H9 (cell line): ENCODE data around the gene ADORA1. TPM values are rescaled to one million over a fixed set of nuclear protein-coding genes. Genes with fewer than 3 reads are reported as not detected.
A peak's percentile ranks its signal among the peaks of the same experiment; 100 is the strongest.

Experiments
- DNase-seq: peaks from one replicate; pipeline ENCODE4 v3.0.0-alpha.2; 2017
- H2AFZ ChIP-seq: one replicate; pipeline ENCODE4 v1.6.1; 2013; ENCODE audit warnings: mild to moderate bottlenecking, low read length, control low read depth, moderate library complexity
- H2AK5ac ChIP-seq: 2 replicates; pipeline ENCODE4 v1.6.1; 2013; ENCODE audit warnings: low read length, control low read depth, mixed read lengths; ENCODE audit not compliant: insufficient read length
- H2BK120ac ChIP-seq: one replicate; pipeline ENCODE4 v1.6.1; 2013; ENCODE audit warnings: low read depth, mild to moderate bottlenecking, low read length, control low read depth, inconsistent platforms; ENCODE audit not compliant: poor library complexity, severe bottlenecking
- H2BK12ac ChIP-seq: 2 replicates; pipeline ENCODE4 v1.6.1; 2013; ENCODE audit warnings: low read length, control low read depth, mixed read lengths, low read depth; ENCODE audit not compliant: insufficient read length
- H2BK15ac ChIP-seq: 2 replicates; pipeline ENCODE4 v1.6.1; 2013; ENCODE audit warnings: low read depth, low read length, control low read depth
- H2BK20ac ChIP-seq: one replicate; pipeline ENCODE4 v1.6.1; 2013; ENCODE audit warnings: low read depth, mild to moderate bottlenecking, low read length, control low read depth, inconsistent platforms; ENCODE audit not compliant: poor library complexity, severe bottlenecking
- H2BK5ac ChIP-seq: 2 replicates; pipeline ENCODE4 v1.6.1; 2013; ENCODE audit warnings: low read length, control low read depth, mixed read lengths; ENCODE audit not compliant: insufficient read length
- H3K14ac ChIP-seq: 2 replicates; pipeline ENCODE4 v1.6.1; 2013; ENCODE audit warnings: low read length, control low read depth; ENCODE audit not compliant: insufficient read depth
- H3K18ac ChIP-seq: 2 replicates; pipeline ENCODE4 v1.6.1; 2013; ENCODE audit warnings: low read depth, mild to moderate bottlenecking, mixed read lengths, low read length, control low read depth; ENCODE audit not compliant: insufficient read length
- H3K23ac ChIP-seq: 2 replicates; pipeline ENCODE4 v1.6.1; 2013; ENCODE audit warnings: low read length, control low read depth, mixed read lengths, low read depth; ENCODE audit not compliant: insufficient read length
- H3K23me2 ChIP-seq: 2 replicates; pipeline ENCODE4 v1.6.1; 2013; ENCODE audit warnings: low read depth, mild to moderate bottlenecking, mixed read lengths, low read length, control low read depth; ENCODE audit not compliant: insufficient read length, poor library complexity, severe bottlenecking
- H3K27ac ChIP-seq: 2 replicates; pipeline ENCODE4 v1.5.1; 2013; ENCODE audit warnings: low read length, control low read depth, mixed read lengths, low read depth; ENCODE audit not compliant: insufficient read length
- H3K27me3 ChIP-seq: 2 replicates; pipeline ENCODE4 v1.6.1; 2013; ENCODE audit warnings: low read length, control low read depth, inconsistent platforms; ENCODE audit not compliant: insufficient read depth
- H3K4ac ChIP-seq: 2 replicates; pipeline ENCODE4 v1.6.1; 2013; ENCODE audit warnings: low read depth, mild to moderate bottlenecking, control low read depth, inconsistent platforms, low read length, moderate library complexity
- H3K4me1 ChIP-seq: 2 replicates; pipeline ENCODE4 v1.6.1; 2013; ENCODE audit warnings: low read length, control low read depth, inconsistent platforms; ENCODE audit not compliant: insufficient read depth
- H3K4me2 ChIP-seq: 2 replicates; pipeline ENCODE4 v1.6.1; 2013; ENCODE audit warnings: low read length, control low read depth, mixed read lengths; ENCODE audit not compliant: insufficient read length, insufficient read depth
- H3K56ac ChIP-seq: 2 replicates; pipeline ENCODE4 v1.6.1; 2013; ENCODE audit warnings: low read depth, mild to moderate bottlenecking, mixed read lengths, low read length, control low read depth; ENCODE audit not compliant: insufficient read length
- H3K79me1 ChIP-seq: 2 replicates; pipeline ENCODE4 v1.6.1; 2013; ENCODE audit warnings: low read depth, mild to moderate bottlenecking, moderate library complexity, low read length, control low read depth, inconsistent platforms; ENCODE audit not compliant: insufficient read depth, poor library complexity, severe bottlenecking
- H3K79me2 ChIP-seq: 2 replicates; pipeline ENCODE4 v1.6.1; 2013; ENCODE audit warnings: low read length, control low read depth, inconsistent platforms; ENCODE audit not compliant: insufficient read depth
- H3K9ac ChIP-seq: 2 replicates; pipeline ENCODE4 v1.6.1; 2013; ENCODE audit warnings: low read length, control low read depth, mixed read lengths; ENCODE audit not compliant: insufficient read length; ENCODE audit errors: extremely low read depth
- H3K9me3 ChIP-seq: one replicate; pipeline ENCODE4 v1.6.1; 2013; ENCODE audit warnings: low read depth, low read length, inconsistent platforms; ENCODE audit not compliant: control insufficient read depth
- H3T11ph ChIP-seq: one replicate; pipeline ENCODE4 v1.6.1; 2013; ENCODE audit warnings: mild to moderate bottlenecking, low read length, control low read depth, inconsistent platforms
- H4K20me1 ChIP-seq: one replicate; pipeline ENCODE4 v1.6.1; 2013; ENCODE audit not compliant: control insufficient read depth, insufficient read length, insufficient read depth
- H4K5ac ChIP-seq: 2 replicates; pipeline ENCODE4 v1.6.1; 2013; ENCODE audit warnings: low read depth, mild to moderate bottlenecking, mixed read lengths, low read length, control low read depth; ENCODE audit not compliant: insufficient read length
- H4K8ac ChIP-seq: replicated peaks from 2 replicates; pipeline ENCODE4 v1.6.1; 2013; ENCODE audit warnings: low read length, control low read depth, mixed read lengths, low read depth; ENCODE audit not compliant: insufficient read length
- H4K91ac ChIP-seq: 2 replicates; pipeline ENCODE4 v1.6.1; 2013; ENCODE audit warnings: low read depth, mild to moderate bottlenecking, moderate library complexity, mixed read lengths, low read length, control low read depth; ENCODE audit not compliant: insufficient read length
- H3K27ac Mint-ChIP-seq, 3 experiments: 2 replicates in 2 of 3; 3 replicates in 1 of 3; pipeline ENCODE4 v1.8.0; 2020 to 2021; ENCODE audit warnings: mixed read lengths in 3 of 3, mild to moderate bottlenecking in 1 of 3, moderate library complexity in 1 of 3
- H3K27me3 Mint-ChIP-seq: 2 replicates; pipeline ENCODE4 v1.8.0; 2021; ENCODE audit warnings: low read depth, mild to moderate bottlenecking, moderate library complexity, mixed read lengths
- H3K36me3 Mint-ChIP-seq, 3 experiments: 2 replicates in 2 of 3; 3 replicates in 1 of 3; pipeline ENCODE4 v1.8.0; 2020 to 2021; ENCODE audit warnings: low read depth in 3 of 3, mixed read lengths in 3 of 3; ENCODE audit not compliant: insufficient read depth in 1 of 3
- H3K4me1 Mint-ChIP-seq, 2 experiments: 2 replicates each; pipeline ENCODE4 v1.8.0; 2020; ENCODE audit warnings: mixed read lengths in 2 of 2
- H3K4me3 Mint-ChIP-seq, 2 experiments: 2 replicates in 1 of 2; 3 replicates in 1 of 2; pipeline ENCODE4 v1.8.0; 2020 to 2021; ENCODE audit warnings: mild to moderate bottlenecking in 2 of 2, mixed read lengths in 2 of 2, moderate library complexity in 1 of 2
- H3K9me3 Mint-ChIP-seq, 2 experiments: 2 replicates in 1 of 2; 3 replicates in 1 of 2; pipeline ENCODE4 v1.8.0; 2020; ENCODE audit warnings: mild to moderate bottlenecking in 2 of 2, mixed read lengths in 2 of 2, moderate library complexity in 1 of 2
- WGBS: extraction: QIAGEN DNeasy Blood & Tissue Kit; methylation state at CpG from one replicate; pipeline ENCODE4 v1.1.7; 2013; ENCODE audit warnings: missing lambda C conversion rate, low lambda C conversion rate, mixed read lengths; ENCODE audit not compliant: insufficient read length; ENCODE audit errors: extremely low coverage; 5-methylcytosine and 5-hydroxymethylcytosine counted together
- total RNA-seq: library from RNA; stranded (reverse); gene quantifications from 2 replicates; pipeline ENCODE4 v1.2.1, GENCODE V29; 2021
- TF ChIP-seq, protein P1 (sequence below): fragments of 200-600 bp; sonication (generic); conservative IDR thresholded peaks from 3 replicates; pipeline ENCODE4 v1.8.0; 2021; ENCODE audit warnings: antibody characterized with exemption, mild to moderate bottlenecking

ADORA1 gene
- total RNA-seq, 1 experiment from 2014 or later: 1.3 TPM

GRCh38 chr1:203128431-203128715 lies 847 bp downstream of the ADORA1 start:
- Histone ChIP-seq H4K8ac (no peak overlapping the region), H4K91ac (no peak overlapping the region), H3K27me3 (no peaks in the 10 kb centered on the region; the same call in 1 of the 2 replicates), H3K23ac (no peak overlapping the region), H3K14ac (no peak overlapping the region), H2AK5ac (no peak overlapping the region), H2BK12ac (no peak overlapping the region), H4K20me1 (no peaks in the 10 kb centered on the region), H4K5ac (no peak overlapping the region), H3T11ph (no peak overlapping the region), H3K4me1 (peaks cover 2% of the 10 kb centered on the region; the same call in 1 of the 2 replicates), H3K18ac (no peak overlapping the region), H2BK15ac (no peak overlapping the region), H3K56ac (no peak overlapping the region), H3K9me3 (no peaks in the 10 kb centered on the region), H3K79me1 (no peaks in the 10 kb centered on the region), H2AFZ (no peak overlapping the region), H2BK120ac (no peak overlapping the region), H3K79me2 (no peaks in the 10 kb centered on the region), H2BK5ac (no peak overlapping the region), H3K4ac (no peak overlapping the region), H3K23me2 (peaks cover 7% of the 10 kb centered on the region), H3K27ac (no peak overlapping the region), H2BK20ac (no peak overlapping the region), H3K4me2 (peak overlapping the region; percentile 60), H3K9ac (no peak overlapping the region)
- Mint-ChIP-seq H3K27me3 (peaks cover 58% of the 10 kb centered on the region), H3K9me3 (no peaks in the 10 kb centered on the region; a peak in 1 of 5 replicates), H3K4me1 (peaks cover 24 to 43% of the 10 kb centered on the region in 2 experiments), H3K36me3 (no peaks in the 10 kb centered on the region), H3K4me3 (peak overlapping the region; percentile 62 to 83), H3K27ac (no peak overlapping the region)
- DNase-seq: no peak
- no CpG with 5 or more reads among the region's 7 CpGs for WGBS
- TF ChIP-seq, protein P1, sequence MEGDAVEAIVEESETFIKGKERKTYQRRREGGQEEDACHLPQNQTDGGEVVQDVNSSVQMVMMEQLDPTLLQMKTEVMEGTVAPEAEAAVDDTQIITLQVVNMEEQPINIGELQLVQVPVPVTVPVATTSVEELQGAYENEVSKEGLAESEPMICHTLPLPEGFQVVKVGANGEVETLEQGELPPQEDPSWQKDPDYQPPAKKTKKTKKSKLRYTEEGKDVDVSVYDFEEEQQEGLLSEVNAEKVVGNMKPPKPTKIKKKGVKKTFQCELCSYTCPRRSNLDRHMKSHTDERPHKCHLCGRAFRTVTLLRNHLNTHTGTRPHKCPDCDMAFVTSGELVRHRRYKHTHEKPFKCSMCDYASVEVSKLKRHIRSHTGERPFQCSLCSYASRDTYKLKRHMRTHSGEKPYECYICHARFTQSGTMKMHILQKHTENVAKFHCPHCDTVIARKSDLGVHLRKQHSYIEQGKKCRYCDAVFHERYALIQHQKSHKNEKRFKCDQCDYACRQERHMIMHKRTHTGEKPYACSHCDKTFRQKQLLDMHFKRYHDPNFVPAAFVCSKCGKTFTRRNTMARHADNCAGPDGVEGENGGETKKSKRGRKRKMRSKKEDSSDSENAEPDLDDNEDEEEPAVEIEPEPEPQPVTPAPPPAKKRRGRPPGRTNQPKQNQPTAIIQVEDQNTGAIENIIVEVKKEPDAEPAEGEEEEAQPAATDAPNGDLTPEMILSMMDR: no peak
